ENCODE measurements around the gene LNPEP. TPM values are rescaled to one million over a fixed set of nuclear protein-coding genes. Genes with fewer than 3 reads are reported as not detected.

The LNPEP gene
- total and polyA plus RNA-seq, 2 of the 13 experiments (the other 11 are each of a cell fraction or from before 2014, with no cell fraction given): 8.0 to 16.9 TPM

DNA sequence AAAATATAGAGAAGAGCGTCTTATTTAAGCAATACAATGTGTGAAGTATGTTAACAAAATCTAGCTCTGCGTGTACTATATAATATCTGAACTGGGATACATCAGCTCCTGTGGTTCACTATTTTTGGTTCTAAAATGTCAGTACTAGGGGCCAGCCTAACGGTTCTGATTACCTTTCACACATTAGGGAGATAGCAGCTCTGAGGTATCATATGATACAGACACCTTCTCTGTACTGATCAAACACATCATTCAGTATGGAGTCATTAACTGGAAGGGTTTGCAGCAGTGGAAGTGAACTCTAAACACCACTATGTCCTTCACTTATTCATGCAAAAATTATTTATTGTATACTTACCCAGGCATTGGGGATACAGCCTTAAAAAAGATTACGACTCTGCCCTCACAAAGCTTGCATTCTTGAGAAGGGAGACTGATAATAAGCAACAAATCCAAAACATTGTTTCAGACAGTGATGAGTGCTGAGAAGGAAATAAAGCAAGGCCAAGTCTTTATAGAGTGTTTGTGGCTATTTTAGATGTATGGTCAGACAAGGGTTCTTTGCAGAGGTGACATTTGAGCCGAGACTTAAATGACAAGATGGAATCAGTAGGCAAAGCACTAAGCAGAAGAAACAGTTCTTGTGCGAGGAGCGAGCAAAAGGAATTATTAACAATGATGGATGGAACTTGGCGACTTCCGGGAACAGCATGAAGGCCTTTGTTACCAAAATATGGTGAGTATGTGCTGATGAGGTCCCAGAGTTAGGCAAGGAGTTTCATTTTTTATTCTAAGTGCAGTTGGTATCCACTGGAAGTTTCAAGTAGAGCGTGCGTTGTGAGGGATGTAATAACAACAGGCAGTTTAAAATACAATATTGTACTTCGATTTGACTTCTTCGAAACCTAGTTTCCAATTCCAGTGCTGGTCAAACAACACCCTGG, 1.8 kb upstream of the LNPEP start:
- Histone ChIP-seq H3K9me3 (ENCODE audit: low read length) (no peaks in the 10 kb centered on the region), H3K4me1 (ENCODE audit: insufficient read depth, low read length) (peaks cover 31% of the 10 kb centered on the region), H3K36me3 (replicated peaks in 1 of 2; ENCODE audit: control insufficient read depth in 1 of 2, insufficient read depth in 2 of 2, low read length in 2 of 2) (no peaks in the 10 kb centered on the region), H2AFZ (ENCODE audit: low read length) (peak overlapping the region; percentile 98), H3K4me3 (replicated peaks in 1 of 3; ENCODE audit: insufficient read depth in 1 of 3, low read depth in 2 of 3, low read length in 3 of 3) (peak overlapping the region; percentile 68 to 84 (median 73)), H3K27ac (ENCODE audit: extremely low read length, insufficient read depth, low read length) (peak overlapping the region; percentile 95), H3K9ac (ENCODE audit: insufficient read depth, low read depth, low read length) (peak overlapping the region; percentile 78), H3K4me2 (ENCODE audit: low read depth, low read length) (peak overlapping the region; percentile 88), H4K20me1 (ENCODE audit: insufficient read depth, low read length) (no peaks in the 10 kb centered on the region), H3K27me3 (ENCODE audit: control insufficient read depth in 1 of 2, insufficient read depth in 2 of 2, low read length in 2 of 2) (no peaks in the 10 kb centered on the region), H3K79me2 (ENCODE audit: insufficient read depth, low read length) (peaks cover 23% of the 10 kb centered on the region)
- in situ Hi-C loops (cut with HindIII; ENCODE audit: extremely low pct_ligation_motif_present, low pct_unique_long_range_greater_than_20kb) (no loop called here), intact Hi-C loops (cut with micrococcal nuclease; ENCODE audit: unreplicated experiment) (loop anchor here (1.0 kb wide), 1 partner anchor 58 kb away; the partner anchor contains the start of gene ERAP2)
- BruUV-seq (replicated peaks): TSS peak; percentile 68
- no peak for ATAC-seq
- DNase-seq (ENCODE audit: low spot score): peak; percentile 17
- ChIA-PET POLR2A (interaction anchor here (1.2 kb wide), 1 partner anchor 126 kb away, joined by 6 read pairs; the partner anchor contains the start of gene ERAP1), CTCF (ENCODE audit: low intra/inter-chr PET ratio, low total read pairs) (interaction anchor here (1.3 kb wide), 1 partner anchor 65 kb away, joined by 3 read pairs; no protein-coding TSS in a partner anchor)
- FAIRE-seq: peak; percentile 18
- 16% methylated on average over 13 of the region's 13 CpGs for WGBS (ENCODE audit: low lambda C conversion rate)
- 0 out of 2 replicates have a peak, but pooled peaks have one; percentile 3 for TF ChIP-seq CCDC6 (CRISPR knock-in tag; IDR thresholded peaks at IDR 0.05)
- TF ChIP-seq, protein P1, sequence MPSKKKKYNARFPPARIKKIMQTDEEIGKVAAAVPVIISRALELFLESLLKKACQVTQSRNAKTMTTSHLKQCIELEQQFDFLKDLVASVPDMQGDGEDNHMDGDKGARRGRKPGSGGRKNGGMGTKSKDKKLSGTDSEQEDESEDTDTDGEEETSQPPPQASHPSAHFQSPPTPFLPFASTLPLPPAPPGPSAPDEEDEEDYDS (CRISPR knock-in tag; IDR thresholded peaks at IDR 0.05): peak; percentile 7; the same call in 1 of the 2 replicates
- 0 out of 2 replicates have a peak, but pooled peaks have one; percentile 20 for TF ChIP-seq ZNF879 (CRISPR knock-in tag; IDR thresholded peaks at IDR 0.05)
- 0 out of 2 replicates have a peak, but pooled peaks have one; percentile 13 for TF ChIP-seq XBP1 (CRISPR knock-in tag; IDR thresholded peaks at IDR 0.05)
- no peak for TF ChIP-seq REL (CRISPR knock-in tag; conservative IDR thresholded peaks at IDR 0.05)
- TF ChIP-seq MTF2 (CRISPR knock-in tag; IDR thresholded peaks at IDR 0.05; ENCODE audit: borderline replicate concordance): 0 out of 2 replicates have a peak, but pooled peaks have one; percentile 49
- TF ChIP-seq NCOA1 (CRISPR knock-in tag; IDR thresholded peaks at IDR 0.05): peak; percentile 6; the same call in 1 of the 2 replicates
- peak; percentile 51 for TF ChIP-seq ELF1 (CRISPR knock-in tag; IDR thresholded peaks at IDR 0.05)
- TF ChIP-seq KDM3A (CRISPR knock-in tag; IDR thresholded peaks at IDR 0.05; ENCODE audit: low read depth): 0 out of 2 replicates have a peak, but pooled peaks have one; percentile 1
- TF ChIP-seq ISL2 (CRISPR knock-in tag; IDR thresholded peaks at IDR 0.05): no peak
- 0 out of 2 replicates have a peak, but pooled peaks have one; percentile 8 for TF ChIP-seq ZBTB20 (CRISPR knock-in tag; IDR thresholded peaks at IDR 0.05; ENCODE audit: borderline replicate concordance, low read depth)

All from HepG2 (cell line).